HL-60/S4 treated with phorbol 12-myristate 13-acetate at 8.2 ng/mL for 4 days and 3 days (cell line): ENCODE results near the gene GRP.

ENCODE experiments used
- in situ Hi-C: fragments of 300-500 bp; cut with MboI; formaldehyde crosslinking; loops from 2 replicates; pipeline ENCODE4 v1.15.0; 2022; ENCODE audit warnings: low sequenced_read_pairs

The GRP gene

DNA sequence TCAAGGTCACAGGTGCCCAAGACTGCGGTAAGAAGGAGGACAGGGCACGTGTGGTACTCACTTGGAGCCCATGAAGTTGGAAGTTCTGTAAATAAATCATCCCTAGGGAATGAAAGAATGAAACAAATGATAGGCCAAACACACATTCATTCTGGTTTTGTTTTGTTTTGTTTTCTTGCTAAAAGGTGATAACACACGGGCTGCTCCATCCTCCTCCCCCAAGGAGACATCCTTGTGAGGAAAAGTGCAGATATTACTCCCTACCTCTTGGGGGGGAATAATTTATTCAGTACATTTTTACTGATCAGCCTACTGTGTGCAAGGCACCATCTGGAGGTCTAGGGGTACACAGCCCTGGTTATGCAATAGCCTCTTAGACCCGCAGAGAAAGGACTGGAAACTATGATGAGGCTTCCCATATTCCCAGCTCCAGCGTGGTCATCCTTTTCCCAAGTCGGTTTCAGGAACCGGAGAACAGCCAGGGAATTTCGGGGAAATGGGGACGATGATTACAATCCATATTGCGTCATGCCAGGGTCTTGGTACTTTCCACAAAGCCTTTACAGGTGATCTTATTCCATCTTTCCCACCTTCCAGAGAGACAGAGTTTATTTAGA is 47.0 kb downstream of the GRP start:
- in situ Hi-C loops: no loop called here

DNA sequence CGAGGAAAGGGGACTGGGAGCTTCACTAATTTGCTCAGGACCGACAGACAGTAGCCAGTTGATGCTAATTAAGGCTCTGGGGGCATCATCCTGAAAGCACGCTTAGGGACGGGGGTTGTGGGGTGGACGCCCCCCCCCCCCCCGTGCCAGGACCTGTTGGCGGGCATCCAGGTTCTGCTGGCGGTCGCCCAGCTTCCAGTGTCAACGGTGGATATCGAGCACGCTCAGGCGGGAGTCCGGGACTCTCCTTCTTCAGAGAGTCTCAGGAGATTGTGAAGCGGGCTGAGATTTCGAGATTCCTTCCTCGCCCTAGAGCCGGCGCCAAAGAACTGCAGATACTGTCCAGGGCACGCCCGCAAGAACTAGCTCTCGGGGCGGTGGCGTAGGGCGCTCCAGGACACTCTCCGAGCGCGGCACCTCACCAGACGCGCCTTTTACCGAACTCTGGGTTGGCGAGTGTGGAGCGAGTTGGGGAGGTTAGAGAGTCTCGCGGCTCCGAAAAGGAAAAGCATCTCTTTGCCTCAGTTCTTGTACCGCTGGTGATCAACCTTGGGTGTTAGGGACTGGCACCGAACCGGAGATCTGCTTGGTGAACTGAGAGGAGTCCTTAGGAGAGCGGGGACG is 47.7 kb downstream of the GRP start:
- in situ Hi-C loops: no loop called here

- in situ Hi-C loops: no loop called here
Observed at GRCh38 chr18:59268127-59268720, 48.3 kb downstream of the GRP start.

- in situ Hi-C loops: no loop called here
Observed at GRCh38 chr18:59268721-59269562, 49.0 kb downstream of the GRP start.

- in situ Hi-C loops: no loop called here
Observed at GRCh38 chr18:59269563-59270119, 49.7 kb downstream of the GRP start.

DNA sequence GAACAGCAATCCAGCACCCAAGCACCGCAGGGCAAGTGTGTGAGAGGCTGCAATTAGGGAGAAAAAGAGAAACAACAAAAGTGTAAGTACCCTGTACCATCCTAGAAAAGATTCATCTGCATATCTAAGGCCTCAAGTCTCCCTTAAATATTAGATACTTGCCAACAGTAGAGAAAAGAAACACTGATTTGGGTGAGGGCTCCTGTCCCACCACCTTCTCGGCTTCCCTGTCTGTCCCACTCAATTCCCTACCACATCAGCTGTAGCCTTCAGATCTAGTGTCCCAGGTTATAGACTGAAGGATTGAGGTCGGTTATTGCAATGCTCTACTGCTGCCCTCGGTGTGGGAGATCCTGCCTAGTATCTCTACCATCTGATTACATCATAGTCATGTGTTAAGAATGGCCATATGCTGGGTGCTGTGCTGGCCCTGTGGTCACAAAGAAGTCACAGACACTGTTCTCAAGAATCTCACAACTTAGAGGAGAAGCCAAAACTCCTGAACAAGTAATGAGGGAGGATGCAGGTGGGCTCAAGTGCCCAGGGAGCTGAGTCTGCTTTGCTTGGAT is 50.8 kb downstream of the GRP start:
- in situ Hi-C loops: no loop called here

DNA sequence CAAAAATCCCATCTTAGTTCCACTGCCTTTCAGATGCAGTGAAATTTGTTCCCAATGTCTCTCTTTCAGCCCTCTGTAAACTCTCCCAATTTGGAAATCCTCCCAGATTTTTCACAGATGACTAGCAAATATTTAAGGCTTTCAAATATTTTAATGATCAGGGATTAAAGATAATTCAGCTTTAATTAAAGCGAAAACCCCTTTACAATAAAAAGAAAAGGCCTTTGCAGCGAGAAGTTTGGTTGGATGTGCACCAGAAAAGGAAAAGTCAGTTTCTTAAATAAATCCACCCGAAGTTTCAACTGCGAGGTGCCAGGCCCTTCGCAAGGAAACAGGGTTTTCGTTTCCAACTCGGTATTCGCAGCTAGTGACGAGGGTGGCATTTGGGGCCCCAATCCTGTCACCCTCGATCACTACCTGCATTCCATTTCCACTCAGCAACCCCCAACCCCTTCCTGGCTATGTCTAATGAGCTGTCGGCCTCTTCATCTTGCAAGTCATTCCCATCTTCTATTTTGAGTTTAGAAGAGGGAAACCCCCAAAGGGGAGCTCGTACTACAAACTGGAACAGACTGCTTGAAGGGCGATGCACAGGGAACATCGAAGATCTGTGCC is 51.8 kb downstream of the GRP start:
- in situ Hi-C loops: no loop called here

GRCh38 chr18:59272221-59272888 is 52.4 kb downstream of the GRP start:
- in situ Hi-C loops: no loop called here

GRCh38 chr18:59272891-59273758 is 53.2 kb downstream of the GRP start, which contains the start of gene RAX:
TSS of gene RAX (minus strand) at chr18:59273454. CDS start at chr18:59273206, 248 bp downstream.
- in situ Hi-C loops: no loop called here

- in situ Hi-C loops: no loop called here
Observed at GRCh38 chr18:59273759-59274532, 54.0 kb downstream of the GRP start.

GRCh38 chr18:59274533-59274928 is 54.6 kb downstream of the GRP start:
- in situ Hi-C loops: no loop called here

DNA sequence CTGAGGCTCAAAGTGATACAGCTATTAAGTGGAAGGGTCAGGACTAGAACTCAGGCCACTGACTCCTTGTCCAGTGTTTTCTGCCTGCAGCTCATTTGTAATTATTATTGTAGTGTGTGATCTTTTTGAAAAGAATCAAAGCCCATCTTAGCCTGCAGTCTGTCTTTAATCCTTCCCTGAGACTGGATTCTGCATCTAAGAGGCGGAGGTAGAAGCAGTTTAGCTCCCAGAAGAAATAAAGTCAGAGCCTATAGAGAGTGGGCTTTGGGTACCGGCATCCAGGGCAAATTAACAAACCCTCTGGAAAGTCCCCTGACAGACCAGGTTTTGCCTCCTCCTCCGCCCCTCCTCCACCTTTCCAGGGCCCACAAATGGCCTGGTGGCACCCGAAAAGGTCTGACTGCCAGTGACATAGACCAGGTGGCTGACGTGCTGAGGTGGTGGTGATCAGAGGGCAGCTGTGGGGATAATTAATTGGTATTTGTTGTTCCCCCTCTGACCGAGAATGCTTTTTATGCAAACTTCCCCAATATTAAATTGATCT is 55.5 kb downstream of the GRP start:
- in situ Hi-C loops: no loop called here

DNA sequence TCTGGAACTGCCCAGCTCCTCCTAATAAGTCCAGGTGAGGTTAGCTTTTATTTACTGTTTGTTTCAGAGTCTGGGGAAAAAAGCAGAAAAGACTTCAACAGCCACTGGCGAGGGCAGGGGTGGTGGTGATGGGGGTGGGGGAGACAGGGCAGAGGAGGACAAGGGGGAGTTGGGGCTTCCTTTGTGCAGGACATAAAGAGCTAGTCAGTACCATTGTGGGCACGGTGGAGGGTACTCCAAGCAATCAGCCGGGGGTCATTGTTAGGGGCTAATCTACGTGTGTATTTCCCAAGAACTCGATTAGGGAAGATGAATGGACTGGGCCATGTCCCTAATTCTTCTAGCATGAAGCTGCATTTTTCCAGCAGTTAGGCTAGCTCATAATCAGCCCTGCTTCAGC is 56.1 kb downstream of the GRP start:
- in situ Hi-C loops: no loop called here

DNA sequence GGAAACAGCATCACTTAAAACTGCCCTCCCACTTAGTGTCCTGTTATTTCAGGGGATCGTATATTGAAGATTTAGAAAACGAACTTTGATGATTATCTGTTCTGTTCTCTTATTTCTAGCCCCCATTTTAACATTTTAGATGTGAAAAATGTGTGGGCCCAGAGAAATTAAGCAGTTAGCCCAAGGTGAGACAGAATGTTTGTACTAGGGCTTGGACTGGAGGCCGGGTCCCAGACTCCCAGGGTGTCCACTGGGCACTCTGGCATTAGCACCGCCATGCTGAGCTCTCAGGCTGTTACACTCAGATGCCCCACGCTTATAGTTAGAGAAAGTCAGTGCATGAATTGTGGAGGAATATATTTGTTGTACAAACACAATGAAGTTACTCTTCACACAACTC is 58.8 kb downstream of the GRP start:
- in situ Hi-C loops: no loop called here

- in situ Hi-C loops: no loop called here
Observed at GRCh38 chr18:59279193-59279592, 59.2 kb downstream of the GRP start.

DNA sequence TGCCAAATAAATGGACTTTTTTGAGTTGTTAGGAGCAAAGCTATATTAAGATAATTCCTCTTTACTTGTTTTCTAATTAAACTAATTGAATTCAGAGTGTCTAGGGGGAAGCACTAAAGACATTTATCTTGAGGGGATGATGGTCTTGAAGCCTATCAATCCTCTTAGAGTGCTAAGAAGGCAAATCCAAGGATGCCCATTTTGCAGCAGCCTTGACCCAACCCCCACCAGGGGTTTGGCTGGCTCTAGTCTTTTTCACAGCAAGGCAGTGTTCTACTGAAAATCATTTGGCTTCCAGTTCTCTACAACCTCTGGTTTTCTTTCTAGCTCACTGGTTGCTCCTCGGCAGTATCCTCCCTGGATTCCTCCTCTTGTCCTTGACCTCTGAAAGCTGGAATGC is 59.8 kb downstream of the GRP start:
- in situ Hi-C loops: no loop called here
